Measurements from ENCODE around the gene GRIN2C.

The GRIN2C gene

GRCh38 chr17:74900208-74900607, 40.5 kb upstream of the GRIN2C start:
- TF ChIP-seq ZNF664 (tag by site-specific recombination; IDR thresholded peaks at IDR 0.05) = peak; percentile 61; the same call in 1 of the 2 replicates
- TF ChIP-seq YY2 (tag by site-specific recombination; IDR thresholded peaks at IDR 0.05) = no peak
- H3K9me3 ChIP-seq (ENCODE audit: control insufficient read depth, insufficient read depth, low read depth, low read length) = no peaks in the 10 kb centered on the region
- H3K27ac ChIP-seq (ENCODE audit: extremely low read depth, low read depth, low read length) = no peak overlapping the region
- no peak overlapping the region for H3K4me3 ChIP-seq (ENCODE audit: low read depth, low read length)
- ChIA-PET POLR2A (interaction anchor here (1.0 kb wide), 1 partner anchor 27 kb away, joined by 5 read pairs; the partner anchor contains the start of gene FDXR), CTCF (interaction anchor here (0.6 to 1.1 kb wide), 3 partner anchors 34 to 109 kb away, joined by 3 read pairs; no protein-coding TSS in a partner anchor)
- H3K36me3 ChIP-seq (ENCODE audit: control insufficient read depth in 2 of 2, insufficient read depth in 1 of 2, low read length in 2 of 2) = no peaks in the 10 kb centered on the region
- H3K4me1 ChIP-seq (ENCODE audit: control insufficient read depth, insufficient read depth, low read length) = no peaks in the 10 kb centered on the region

DNA sequence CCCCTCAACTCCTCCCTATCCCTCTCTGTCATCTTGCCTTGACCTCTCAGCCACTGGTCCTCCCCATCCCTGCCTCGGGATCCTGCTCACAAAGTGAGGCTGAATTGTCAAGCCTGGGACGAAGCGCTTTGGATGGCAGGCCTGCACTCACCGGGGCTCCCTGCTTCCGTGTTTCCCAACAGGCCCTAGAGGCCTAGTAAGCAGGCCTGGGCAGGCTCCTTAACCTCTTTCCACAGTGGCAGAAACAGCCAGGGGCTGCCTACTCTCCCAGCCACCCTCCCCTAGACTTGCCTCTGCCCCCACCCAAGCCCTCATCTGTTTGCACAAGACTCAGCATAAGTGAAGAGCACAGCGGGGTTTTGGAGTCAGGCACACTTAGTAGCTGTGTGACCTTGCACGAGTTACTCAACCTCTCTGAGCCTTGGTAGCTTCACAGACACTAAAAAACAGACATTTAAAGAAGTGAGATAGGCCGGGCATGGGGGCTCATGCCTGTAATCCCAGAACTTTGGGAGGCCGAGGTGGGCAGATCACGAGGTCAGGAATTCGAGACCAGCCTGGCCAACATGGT, 38.8 kb upstream of the GRIN2C start:
- POLR2A ChIA-PET = interaction anchor here (1.4 kb wide), 1 partner anchor 17 kb away, joined by 3 read pairs; no protein-coding TSS in a partner anchor
- CTCF ChIA-PET = interaction anchor here (0.9 to 1.4 kb wide), 2 partner anchors 21 to 154 kb away, joined by 3 to 4 read pairs; no protein-coding TSS in a partner anchor
- TF ChIP-seq ZNF292 (tag by site-specific recombination; IDR thresholded peaks at IDR 0.05; ENCODE audit: borderline replicate concordance, low read depth) = no peak
- TF ChIP-seq ZNF768 (tag by site-specific recombination; IDR thresholded peaks at IDR 0.05) = peak; percentile 65; the same call in 1 of the 2 replicates
- no peak overlapping the region for H3K4me3 ChIP-seq (ENCODE audit: low read depth, low read length)
- no peaks in the 10 kb centered on the region for H3K9me3 ChIP-seq (ENCODE audit: control insufficient read depth, insufficient read depth, low read depth, low read length)
- H3K36me3 ChIP-seq (ENCODE audit: control insufficient read depth in 2 of 2, insufficient read depth in 1 of 2, low read length in 2 of 2) = no peaks in the 10 kb centered on the region
- no peaks in the 10 kb centered on the region for H3K4me1 ChIP-seq (ENCODE audit: control insufficient read depth, insufficient read depth, low read length)
- H3K27ac ChIP-seq (ENCODE audit: extremely low read depth, low read depth, low read length) = no peak overlapping the region

DNA sequence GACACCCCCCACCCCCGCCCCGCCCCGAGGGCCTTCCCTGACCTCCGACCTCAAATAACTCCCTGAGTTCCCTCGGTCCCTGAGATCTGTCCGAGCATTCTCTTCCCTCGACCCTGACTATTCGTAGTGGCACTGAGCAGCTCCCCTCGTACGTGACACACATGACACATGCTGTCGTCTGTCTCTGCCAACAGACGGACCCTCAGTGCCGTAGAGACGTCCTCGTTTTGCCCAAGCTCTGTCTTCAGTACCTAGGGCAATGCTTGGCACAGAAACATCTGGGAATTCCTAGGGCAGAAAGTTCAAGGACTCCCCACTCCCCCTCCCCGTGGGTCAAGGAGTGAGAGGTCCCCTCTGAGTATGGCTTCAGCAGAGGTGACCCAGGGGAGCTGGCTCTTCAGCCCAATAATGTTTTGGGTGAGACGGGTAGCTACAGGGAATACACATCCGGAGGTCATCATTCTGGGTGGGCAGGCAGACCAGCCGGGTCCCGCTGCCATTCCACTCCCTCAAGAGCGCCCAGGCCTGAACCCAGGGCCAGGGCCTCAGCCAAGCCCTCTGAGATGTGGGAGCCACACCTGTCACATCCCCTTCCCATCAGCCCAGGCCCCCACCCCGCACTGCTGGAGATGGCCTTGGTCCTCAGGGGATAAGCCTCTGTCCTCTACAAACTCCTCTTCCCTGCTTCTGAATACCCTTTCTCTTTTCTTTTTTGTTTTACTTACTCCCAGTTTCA, 34.4 kb upstream of the GRIN2C start:
- Histone ChIP-seq H3K27ac (ENCODE audit: extremely low read depth, low read depth, low read length) (no peak overlapping the region), H3K4me1 (ENCODE audit: control insufficient read depth, insufficient read depth, low read length) (no peaks in the 10 kb centered on the region), H3K36me3 (ENCODE audit: control insufficient read depth in 2 of 2, insufficient read depth in 1 of 2, low read length in 2 of 2) (no peaks in the 10 kb centered on the region), H3K9me3 (ENCODE audit: control insufficient read depth, insufficient read depth, low read depth, low read length) (no peaks in the 10 kb centered on the region), H3K4me3 (ENCODE audit: low read depth, low read length) (no peak overlapping the region)
- ChIA-PET POLR2A (interaction anchor here (1.1 to 2.1 kb wide), 2 partner anchors 9 to 21 kb away, joined by 3 to 16 read pairs; partner anchors contain the start of gene FDXR), CTCF (interaction anchor here (0.7 kb wide), 1 partner anchor 27 kb away, joined by 5 read pairs; no protein-coding TSS in a partner anchor)
- TF ChIP-seq ZNF121 (tag by site-specific recombination; IDR thresholded peaks at IDR 0.05) (no peak), ZFP69B (tag by site-specific recombination; IDR thresholded peaks at IDR 0.05) (no peak), ZNF626 (tag by site-specific recombination; IDR thresholded peaks at IDR 0.05) (no peak), ZNF624 (tag by site-specific recombination; IDR thresholded peaks at IDR 0.05) (no peak), ZNF366 (tag by site-specific recombination; conservative IDR thresholded peaks at IDR 0.05) (no peak), ZNF561 (tag by site-specific recombination; IDR thresholded peaks at IDR 0.05; ENCODE audit: borderline replicate concordance) (no peak), ZNF391 (tag by site-specific recombination; IDR thresholded peaks at IDR 0.05; ENCODE audit: borderline replicate concordance, low read depth) (no peak), IKZF3 (tag by site-specific recombination; IDR thresholded peaks at IDR 0.05) (no peak), ZSCAN23 (tag by site-specific recombination; IDR thresholded peaks at IDR 0.05) (no peak), SCRT2 (tag by site-specific recombination; IDR thresholded peaks at IDR 0.05) (no peak), ZNF837 (tag by site-specific recombination; IDR thresholded peaks at IDR 0.05) (no peak), SCRT1 (tag by site-specific recombination; IDR thresholded peaks at IDR 0.05; ENCODE audit: borderline replicate concordance) (no peak), ZBTB17 (tag by site-specific recombination; IDR thresholded peaks at IDR 0.05) (no peak), ZNF785 (tag by site-specific recombination; IDR thresholded peaks at IDR 0.05) (no peak), SP3 (tag by site-specific recombination; IDR thresholded peaks at IDR 0.05) (no peak), ZNF423 (tag by site-specific recombination; IDR thresholded peaks at IDR 0.05) (no peak), BCL6B (tag by site-specific recombination; IDR thresholded peaks at IDR 0.05) (no peak), ZNF155 (tag by site-specific recombination; IDR thresholded peaks at IDR 0.05) (no peak)
- TF ChIP-seq, protein P1, sequence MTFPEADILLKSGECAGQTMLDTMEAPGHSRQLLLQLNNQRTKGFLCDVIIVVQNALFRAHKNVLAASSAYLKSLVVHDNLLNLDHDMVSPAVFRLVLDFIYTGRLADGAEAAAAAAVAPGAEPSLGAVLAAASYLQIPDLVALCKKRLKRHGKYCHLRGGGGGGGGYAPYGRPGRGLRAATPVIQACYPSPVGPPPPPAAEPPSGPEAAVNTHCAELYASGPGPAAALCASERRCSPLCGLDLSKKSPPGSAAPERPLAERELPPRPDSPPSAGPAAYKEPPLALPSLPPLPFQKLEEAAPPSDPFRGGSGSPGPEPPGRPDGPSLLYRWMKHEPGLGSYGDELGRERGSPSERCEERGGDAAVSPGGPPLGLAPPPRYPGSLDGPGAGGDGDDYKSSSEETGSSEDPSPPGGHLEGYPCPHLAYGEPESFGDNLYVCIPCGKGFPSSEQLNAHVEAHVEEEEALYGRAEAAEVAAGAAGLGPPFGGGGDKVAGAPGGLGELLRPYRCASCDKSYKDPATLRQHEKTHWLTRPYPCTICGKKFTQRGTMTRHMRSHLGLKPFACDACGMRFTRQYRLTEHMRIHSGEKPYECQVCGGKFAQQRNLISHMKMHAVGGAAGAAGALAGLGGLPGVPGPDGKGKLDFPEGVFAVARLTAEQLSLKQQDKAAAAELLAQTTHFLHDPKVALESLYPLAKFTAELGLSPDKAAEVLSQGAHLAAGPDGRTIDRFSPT (tag by site-specific recombination; IDR thresholded peaks at IDR 0.05) = no peak
- TF ChIP-seq, protein P2, sequence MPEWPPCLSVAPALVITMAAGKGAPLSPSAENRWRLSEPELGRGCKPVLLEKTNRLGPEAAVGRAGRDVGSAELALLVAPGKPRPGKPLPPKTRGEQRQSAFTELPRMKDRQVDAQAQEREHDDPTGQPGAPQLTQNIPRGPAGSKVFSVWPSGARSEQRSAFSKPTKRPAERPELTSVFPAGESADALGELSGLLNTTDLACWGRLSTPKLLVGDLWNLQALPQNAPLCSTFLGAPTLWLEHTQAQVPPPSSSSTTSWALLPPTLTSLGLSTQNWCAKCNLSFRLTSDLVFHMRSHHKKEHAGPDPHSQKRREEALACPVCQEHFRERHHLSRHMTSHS (tag by site-specific recombination; IDR thresholded peaks at IDR 0.05) = no peak

Data from HEK293 (cell line).